ENCODE measurements around the gene CMIP.

Gene CMIP

DNA sequence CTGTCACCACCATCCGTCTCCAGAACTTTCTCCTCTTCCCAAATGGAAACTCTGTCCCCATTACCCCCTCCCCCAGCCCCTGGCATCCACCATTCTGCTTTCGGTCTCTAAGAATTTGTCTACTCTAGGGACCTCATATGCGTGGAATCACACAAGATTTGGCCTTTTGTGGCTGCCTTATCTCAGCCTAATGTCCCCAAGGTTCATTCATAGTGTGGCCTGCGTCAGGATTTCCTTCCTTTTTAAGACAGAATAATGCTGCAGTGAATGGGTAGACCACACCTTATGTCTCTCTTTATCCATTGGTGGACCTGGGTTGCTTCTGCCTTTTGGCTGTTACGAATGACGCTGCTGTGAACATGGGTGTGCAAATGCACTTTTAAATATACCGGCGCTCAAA is 194.7 kb downstream of the CMIP start:
- no peak for DNase-seq (ENCODE audit: low spot score)

DNA sequence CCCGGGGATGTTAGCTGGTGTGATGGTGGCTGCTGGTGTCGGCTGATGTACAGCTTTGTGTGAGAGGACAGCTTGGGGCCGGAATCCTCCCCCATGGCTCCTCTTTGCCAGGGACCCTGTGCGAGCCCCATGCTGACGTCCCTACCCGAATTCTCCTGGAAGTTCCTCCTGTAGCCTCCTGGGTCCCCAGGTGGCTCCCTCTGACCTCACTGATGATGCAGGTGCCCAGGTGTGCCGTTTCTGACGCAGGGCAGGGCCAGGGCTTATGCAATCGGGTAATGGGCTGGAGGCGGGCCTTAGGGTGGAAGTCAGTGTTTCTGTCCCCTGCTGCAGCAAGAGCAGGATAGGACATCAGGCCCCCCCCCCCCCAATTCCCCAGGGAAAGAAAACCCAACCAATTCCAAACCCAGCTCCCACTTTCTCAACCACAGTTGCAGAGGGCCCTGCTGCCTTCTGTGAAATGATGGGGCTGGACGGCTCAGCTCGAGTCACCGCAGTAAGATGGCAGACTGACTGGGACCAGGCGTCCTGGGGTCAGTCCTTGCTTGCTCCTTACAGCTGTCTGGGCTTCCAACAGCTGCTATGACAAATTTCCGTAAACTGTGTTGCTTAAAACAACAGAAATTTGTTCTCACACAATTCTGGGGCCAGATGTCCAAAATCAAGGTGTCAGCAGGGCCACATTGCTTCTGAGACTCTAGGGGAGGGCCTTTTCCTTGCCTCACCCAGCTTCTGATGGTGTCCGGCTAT is 195.5 kb downstream of the CMIP start:
- DNase-seq (ENCODE audit: low spot score) = no peak

DNA sequence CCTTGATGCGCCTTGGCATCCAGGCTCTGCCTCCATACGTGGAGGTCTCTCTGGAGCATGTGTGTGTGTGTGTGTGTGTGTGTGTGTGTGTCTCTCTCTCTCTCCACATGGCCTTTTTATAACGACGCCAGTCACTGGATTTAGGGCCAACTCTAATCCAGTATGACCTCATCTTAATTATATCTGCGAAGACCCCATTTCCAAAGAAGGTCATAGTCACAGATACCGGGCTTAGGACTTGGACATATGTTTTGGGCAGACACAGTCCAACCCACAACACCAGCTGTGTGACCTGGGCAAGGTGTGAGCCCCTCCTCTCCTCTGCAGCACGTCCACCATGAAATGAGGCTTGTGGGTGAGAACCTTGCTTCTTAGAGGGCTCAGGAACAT is 196.1 kb downstream of the CMIP start:
- no peak for DNase-seq (ENCODE audit: low spot score)

DNA sequence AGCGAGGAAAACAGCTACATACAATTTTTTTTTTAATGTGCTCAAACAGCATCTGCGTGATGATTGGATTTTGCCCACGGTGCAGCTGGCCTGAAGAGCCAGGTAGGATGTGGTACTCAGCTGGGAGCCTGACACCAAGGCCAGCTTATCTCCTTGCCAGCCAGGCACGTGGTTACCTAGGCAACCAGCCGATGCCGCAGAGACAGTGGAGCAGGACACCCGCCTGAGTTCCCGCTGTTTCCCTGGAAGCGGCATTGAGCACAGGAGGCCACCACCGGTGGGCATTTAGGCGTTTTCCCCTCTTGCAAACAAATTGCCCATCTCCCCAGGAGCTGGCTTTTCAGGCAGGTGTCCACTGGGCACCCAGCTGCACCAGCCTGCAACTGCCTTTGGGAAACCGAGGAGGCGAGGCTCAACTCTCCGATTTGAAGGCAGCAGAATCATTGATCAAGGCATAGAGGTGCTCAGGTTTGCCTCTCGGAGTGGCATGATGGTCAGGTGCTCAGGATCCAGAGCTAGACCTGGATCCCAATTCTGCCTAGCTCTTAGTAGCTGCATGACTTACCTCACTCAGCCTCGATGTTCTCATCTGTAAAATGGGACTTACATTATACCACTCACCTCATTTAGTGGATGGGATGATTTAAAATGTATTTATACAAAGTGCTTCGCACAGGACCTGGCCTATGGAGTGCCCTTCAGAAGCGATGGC is 196.9 kb downstream of the CMIP start:
- no peak for DNase-seq (ENCODE audit: low spot score)

DNA sequence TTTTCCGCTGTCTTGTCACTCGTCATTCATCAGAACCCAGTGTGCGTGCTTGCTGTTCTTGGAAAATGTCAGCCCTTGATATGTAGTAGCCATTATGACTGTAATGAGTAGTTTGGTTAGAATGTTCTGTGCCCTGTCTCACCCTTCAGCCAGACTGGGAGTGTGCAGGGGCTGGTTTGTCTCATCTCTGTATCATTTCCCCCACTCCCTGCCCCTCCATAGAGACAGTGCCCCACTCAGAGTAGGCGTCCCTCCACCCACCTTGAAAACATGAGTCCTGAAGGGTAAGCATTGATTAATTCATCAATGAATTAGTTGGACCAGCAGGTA is 197.5 kb downstream of the CMIP start:
- DNase-seq (ENCODE audit: low spot score) = no peak

DNA sequence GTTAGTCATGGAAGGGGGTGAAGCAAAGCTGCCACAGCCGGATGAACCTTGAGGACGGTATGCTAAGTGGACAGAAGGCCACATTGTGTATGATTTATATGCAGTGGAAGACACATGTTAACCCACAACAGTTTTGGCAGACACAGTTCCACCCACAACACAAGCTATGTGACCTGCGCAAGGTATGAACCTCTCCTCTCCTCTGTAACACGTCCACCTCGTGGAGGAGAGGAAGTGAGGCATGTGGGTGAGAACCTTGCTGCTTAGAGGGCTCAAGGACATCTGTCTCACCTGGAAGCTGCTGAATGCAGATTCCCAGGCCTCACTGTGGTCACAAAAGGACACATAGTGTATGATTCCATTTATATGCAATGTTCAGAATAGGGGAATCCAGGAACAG is 198.3 kb downstream of the CMIP start:
- no peak for DNase-seq (ENCODE audit: low spot score)

- DNase-seq (ENCODE audit: low spot score) = no peak
These were observed 200.7 kb downstream of the CMIP start for GRCh38 chr16:81645266-81645694.

DNA sequence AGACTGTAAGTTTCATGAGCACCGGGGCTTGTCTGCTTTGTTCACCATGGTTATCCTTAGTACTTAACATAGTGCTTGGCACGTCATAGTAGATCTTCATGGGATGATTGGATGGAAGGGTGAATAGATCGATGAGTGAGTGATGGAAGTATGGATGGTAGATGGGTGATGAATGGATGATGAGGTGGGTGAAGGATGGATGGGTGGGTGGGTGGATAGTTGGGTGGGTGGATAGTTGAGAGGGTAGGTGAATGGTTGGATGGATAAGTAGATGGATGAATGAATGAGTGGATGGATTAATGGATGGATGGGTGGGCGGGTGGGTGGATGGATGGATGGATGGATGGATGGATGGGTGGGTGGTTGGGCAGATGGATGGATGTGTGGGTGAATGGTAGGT is 201.3 kb downstream of the CMIP start:
- DNase-seq (ENCODE audit: low spot score) = no peak

GRCh38 chr16:81646561-81646960 is 202.0 kb downstream of the CMIP start:
- no peak for DNase-seq (ENCODE audit: low spot score)

- DNase-seq (ENCODE audit: low spot score) = peak; percentile 22
These were observed 202.9 kb downstream of the CMIP start for GRCh38 chr16:81647527-81647926.

- no peak for DNase-seq (ENCODE audit: low spot score)
These were observed 205.1 kb downstream of the CMIP start for GRCh38 chr16:81649561-81650184.

- no peak for DNase-seq (ENCODE audit: low spot score)
These were observed 205.7 kb downstream of the CMIP start for GRCh38 chr16:81650281-81650680.

GRCh38 chr16:81650982-81651562 is 206.5 kb downstream of the CMIP start:
- no peak for DNase-seq (ENCODE audit: low spot score)

- DNase-seq (ENCODE audit: low spot score) = no peak
These were observed 207.4 kb downstream of the CMIP start for GRCh38 chr16:81651758-81652718.

GRCh38 chr16:81652798-81653505 is 208.3 kb downstream of the CMIP start:
- DNase-seq (ENCODE audit: low spot score) = no peak

GRCh38 chr16:81654346-81654745 is 209.7 kb downstream of the CMIP start:
- no peak for DNase-seq (ENCODE audit: low spot score)

DNA sequence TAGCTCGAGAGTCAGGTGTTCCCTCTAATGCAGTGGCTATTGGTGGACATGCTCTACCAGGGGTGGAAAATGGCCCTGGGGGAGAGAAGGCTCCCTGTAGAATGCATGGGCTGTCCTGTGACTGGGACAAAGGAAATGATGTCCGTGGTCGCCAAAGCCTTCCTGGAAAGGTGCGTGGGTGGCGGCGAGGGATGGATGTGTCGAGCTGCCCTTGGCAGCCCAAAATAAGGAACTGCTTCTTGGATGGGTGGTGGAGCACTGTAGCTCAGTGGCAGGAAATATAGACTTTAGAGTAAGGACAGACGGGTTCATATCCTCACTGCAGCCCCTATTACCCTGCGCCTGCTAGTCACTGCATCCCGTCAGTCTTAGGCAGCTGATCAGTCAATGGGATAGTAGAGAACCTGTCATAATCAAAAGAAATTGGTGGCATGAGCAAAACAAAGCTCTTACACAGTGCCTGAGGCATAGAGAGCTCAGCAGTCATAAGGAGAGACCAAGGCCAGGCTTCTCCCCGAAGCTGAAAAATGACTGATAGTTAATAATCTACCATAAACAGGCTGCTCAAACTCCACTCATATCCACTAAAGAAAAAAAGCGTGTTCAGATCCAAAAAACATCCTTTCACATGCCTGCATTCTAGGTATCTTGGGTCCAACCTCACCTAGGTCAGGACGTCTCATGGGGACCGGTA is 211.0 kb downstream of the CMIP start:
- no peak for DNase-seq (ENCODE audit: low spot score)

DNA sequence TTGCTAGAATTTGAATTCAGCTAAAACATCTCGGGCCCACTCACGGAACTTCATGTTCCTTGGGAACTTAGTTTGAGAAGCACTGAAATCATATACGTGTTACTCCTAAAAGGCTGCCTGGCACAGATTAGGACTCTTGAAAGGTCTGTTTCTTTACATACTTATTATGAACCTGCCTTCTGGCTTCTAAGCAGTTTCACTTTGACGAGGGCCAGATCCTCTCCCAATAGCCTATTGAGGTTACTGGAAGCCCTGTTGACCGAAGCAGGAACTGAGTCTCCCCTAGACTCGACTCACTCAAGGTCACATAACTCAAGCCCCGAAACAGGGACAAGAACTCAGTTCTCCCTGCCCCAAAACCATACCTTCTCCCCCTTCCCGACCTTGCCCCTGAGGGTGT is 212.6 kb downstream of the CMIP start:
- DNase-seq (ENCODE audit: low spot score) = no peak

- DNase-seq (ENCODE audit: low spot score) = no peak
These were observed 213.2 kb downstream of the CMIP start for GRCh38 chr16:81657781-81658180.

DNA sequence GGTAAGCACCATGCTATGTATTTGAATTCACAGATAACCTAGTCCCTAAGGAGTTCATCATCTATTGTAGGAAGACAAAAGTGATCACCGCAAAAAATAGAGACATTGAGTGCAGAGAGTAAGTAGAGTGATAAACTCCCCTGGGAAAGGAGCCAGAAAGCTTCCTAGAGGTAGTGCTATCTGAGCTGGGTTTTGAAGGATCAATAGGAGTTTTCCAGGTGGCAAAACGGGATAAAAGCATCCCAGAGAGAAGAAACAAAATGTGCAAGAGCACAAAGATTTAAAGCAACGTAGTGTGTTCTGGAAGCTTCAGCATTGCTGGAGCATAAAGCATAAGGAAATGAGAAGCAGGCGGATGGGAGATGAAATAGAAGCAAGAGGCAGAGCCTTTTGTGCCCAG is 213.8 kb downstream of the CMIP start:
- no peak for DNase-seq (ENCODE audit: low spot score)

GRCh38 chr16:81659249-81659648 is 214.6 kb downstream of the CMIP start:
- DNase-seq (ENCODE audit: low spot score) = no peak
